Measurements from ENCODE around the gene RAD51B. TPM values are rescaled to one million over a fixed set of nuclear protein-coding genes. Genes with fewer than 3 reads are reported as not detected.

Gene RAD51B
- total RNA-seq, 2 donors from 2014 or later, result 37.0 to 49.7 TPM

- H3K9me3 Mint-ChIP-seq, result peaks cover 10% of the 10 kb centered on the region
Observed at GRCh38 chr14:68535404-68536017, 715.9 kb downstream of the RAD51B start.

GRCh38 chr14:68536018-68536410 is 716.4 kb downstream of the RAD51B start:
- ATAC-seq (replicated peaks), result no peak
- Mint-ChIP-seq H3K36me3 (ENCODE audit: low read depth) (no peaks in the 10 kb centered on the region), H3K4me3 (no peak overlapping the region), H3K27ac (no peak overlapping the region), H3K9me3 (peaks cover 9% of the 10 kb centered on the region), H3K4me1 (peaks cover 4% of the 10 kb centered on the region), H3K27me3 (no peaks in the 10 kb centered on the region)

More at GRCh38 chr14:68535404-68536017, 715.9 kb downstream of the RAD51B start:
- no peak for ATAC-seq (replicated peaks)
- Mint-ChIP-seq H3K27me3 (no peaks in the 10 kb centered on the region), H3K36me3 (ENCODE audit: low read depth) (no peaks in the 10 kb centered on the region), H3K27ac (no peak overlapping the region), H3K4me3 (no peak overlapping the region), H3K4me1 (peaks cover 4% of the 10 kb centered on the region)

- H3K4me3 Mint-ChIP-seq, result no peak overlapping the region
- H3K9me3 Mint-ChIP-seq, result peaks cover 7% of the 10 kb centered on the region
- no peaks in the 10 kb centered on the region for H3K36me3 Mint-ChIP-seq (ENCODE audit: low read depth)
- no peaks in the 10 kb centered on the region for H3K27me3 Mint-ChIP-seq
- H3K4me1 Mint-ChIP-seq, result peaks cover 4% of the 10 kb centered on the region
- no peak for ATAC-seq (replicated peaks)
- no peak overlapping the region for H3K27ac Mint-ChIP-seq
Observed at GRCh38 chr14:68538639-68539038, 719.1 kb downstream of the RAD51B start.

- Mint-ChIP-seq H3K4me3 (no peak overlapping the region), H3K27me3 (no peaks in the 10 kb centered on the region), H3K27ac (no peak overlapping the region), H3K36me3 (ENCODE audit: low read depth) (no peaks in the 10 kb centered on the region), H3K4me1 (peaks cover 4% of the 10 kb centered on the region), H3K9me3 (peaks cover 5% of the 10 kb centered on the region)
- no peak for ATAC-seq (replicated peaks)
Observed at GRCh38 chr14:68539241-68539737, 719.7 kb downstream of the RAD51B start.

GRCh38 chr14:68539789-68540188 is 720.2 kb downstream of the RAD51B start:
- H3K9me3 Mint-ChIP-seq, result peaks cover 3% of the 10 kb centered on the region
- H3K27me3 Mint-ChIP-seq, result no peaks in the 10 kb centered on the region
- no peak overlapping the region for H3K27ac Mint-ChIP-seq
- peaks cover 4% of the 10 kb centered on the region for H3K4me1 Mint-ChIP-seq
- no peak overlapping the region for H3K4me3 Mint-ChIP-seq
- ATAC-seq (replicated peaks), result no peak
- H3K36me3 Mint-ChIP-seq (ENCODE audit: low read depth), result no peaks in the 10 kb centered on the region

GRCh38 chr14:68541178-68541896 is 721.8 kb downstream of the RAD51B start:
- no peak overlapping the region for H3K4me3 Mint-ChIP-seq
- H3K4me1 Mint-ChIP-seq, result no peaks in the 10 kb centered on the region
- no peaks in the 10 kb centered on the region for H3K27me3 Mint-ChIP-seq
- H3K36me3 Mint-ChIP-seq (ENCODE audit: low read depth), result no peaks in the 10 kb centered on the region
- peaks cover 3% of the 10 kb centered on the region for H3K9me3 Mint-ChIP-seq
- no peak overlapping the region for H3K27ac Mint-ChIP-seq
- no peak for ATAC-seq (replicated peaks)

GRCh38 chr14:68542346-68542745 is 722.8 kb downstream of the RAD51B start:
- Mint-ChIP-seq H3K27ac (no peak overlapping the region), H3K9me3 (peaks cover 3% of the 10 kb centered on the region), H3K36me3 (ENCODE audit: low read depth) (no peaks in the 10 kb centered on the region), H3K27me3 (no peaks in the 10 kb centered on the region), H3K4me3 (no peak overlapping the region), H3K4me1 (no peaks in the 10 kb centered on the region)
- no peak for ATAC-seq (replicated peaks)

GRCh38 chr14:68543516-68543915 is 723.9 kb downstream of the RAD51B start:
- ATAC-seq (replicated peaks), result no peak
- no peaks in the 10 kb centered on the region for H3K36me3 Mint-ChIP-seq (ENCODE audit: low read depth)
- no peak overlapping the region for H3K4me3 Mint-ChIP-seq
- peaks cover 3% of the 10 kb centered on the region for H3K9me3 Mint-ChIP-seq
- no peaks in the 10 kb centered on the region for H3K4me1 Mint-ChIP-seq
- no peaks in the 10 kb centered on the region for H3K27me3 Mint-ChIP-seq
- H3K27ac Mint-ChIP-seq, result no peak overlapping the region

GRCh38 chr14:68544081-68544892 is 724.7 kb downstream of the RAD51B start:
- no peak overlapping the region for H3K4me3 Mint-ChIP-seq
- no peaks in the 10 kb centered on the region for H3K27me3 Mint-ChIP-seq
- peak; percentile 46 for ATAC-seq (replicated peaks)
- peaks cover 3% of the 10 kb centered on the region for H3K9me3 Mint-ChIP-seq
- no peaks in the 10 kb centered on the region for H3K4me1 Mint-ChIP-seq
- no peak overlapping the region for H3K27ac Mint-ChIP-seq
- no peaks in the 10 kb centered on the region for H3K36me3 Mint-ChIP-seq (ENCODE audit: low read depth)

- H3K9me3 Mint-ChIP-seq, result no peaks in the 10 kb centered on the region
- H3K4me3 Mint-ChIP-seq, result no peak overlapping the region
- no peaks in the 10 kb centered on the region for H3K36me3 Mint-ChIP-seq (ENCODE audit: low read depth)
- no peak overlapping the region for H3K27ac Mint-ChIP-seq
- H3K27me3 Mint-ChIP-seq, result no peaks in the 10 kb centered on the region
- no peaks in the 10 kb centered on the region for H3K4me1 Mint-ChIP-seq
- no peak for ATAC-seq (replicated peaks)
Observed at GRCh38 chr14:68546839-68547238, 727.3 kb downstream of the RAD51B start.

GRCh38 chr14:68547305-68548193 is 728.0 kb downstream of the RAD51B start:
- H3K36me3 Mint-ChIP-seq (ENCODE audit: low read depth), result no peaks in the 10 kb centered on the region
- H3K27ac Mint-ChIP-seq, result no peak overlapping the region
- no peaks in the 10 kb centered on the region for H3K9me3 Mint-ChIP-seq
- H3K4me1 Mint-ChIP-seq, result no peaks in the 10 kb centered on the region
- no peak overlapping the region for H3K4me3 Mint-ChIP-seq
- ATAC-seq (replicated peaks), result no peak
- H3K27me3 Mint-ChIP-seq, result no peaks in the 10 kb centered on the region

GRCh38 chr14:68548194-68549076 is 728.9 kb downstream of the RAD51B start:
- H3K4me3 Mint-ChIP-seq, result no peak overlapping the region
- H3K36me3 Mint-ChIP-seq (ENCODE audit: low read depth), result no peaks in the 10 kb centered on the region

GRCh38 chr14:68550338-68550715 is 730.7 kb downstream of the RAD51B start:
- Mint-ChIP-seq H3K4me3 (no peak overlapping the region), H3K4me1 (no peaks in the 10 kb centered on the region), H3K36me3 (ENCODE audit: low read depth) (no peaks in the 10 kb centered on the region), H3K27ac (no peak overlapping the region), H3K27me3 (no peaks in the 10 kb centered on the region), H3K9me3 (no peaks in the 10 kb centered on the region)
- ATAC-seq (replicated peaks), result no peak

More at GRCh38 chr14:68548194-68549076, 728.9 kb downstream of the RAD51B start:
- Mint-ChIP-seq H3K4me1 (no peaks in the 10 kb centered on the region), H3K9me3 (no peaks in the 10 kb centered on the region), H3K27me3 (no peaks in the 10 kb centered on the region), H3K27ac (no peak overlapping the region)
- ATAC-seq (replicated peaks), result no peak

All from activated T-helper 17 cell treated with anti-CD3 and anti-CD28 coated beads, Interleukin-2, amount 50 U/mL, for 72 hours (primary cell).